Activated CD4-positive, alpha-beta T cell treated with anti-CD3 and anti-CD28 coated beads, Interleukin-2, amount 50 U/mL, for 48 hours (primary cell): ENCODE data around the gene SLC26A3.

Experiments
- DNase-seq, 2 experiments: peaks; one replicate each; pipeline ENCODE4 v3.0.0-alpha.2; 2020

The SLC26A3 gene

GRCh38 chr7:107743567-107744344 is 59.3 kb downstream of the SLC26A3 start, which contains the start of gene CBLL1:
TSS of gene CBLL1 (plus strand) at chr7:107744142. CDS start at chr7:107744164, 22 bp downstream.
- DNase-seq = peak; percentile 98

GRCh38 chr7:107742678-107743566 is 60.1 kb downstream of the SLC26A3 start:
- peak in 1 of 2 experiments; percentile 72 for DNase-seq

- DNase-seq = no peak
These were observed 74.7 kb downstream of the SLC26A3 start for GRCh38 chr7:107728276-107728675.

DNA sequence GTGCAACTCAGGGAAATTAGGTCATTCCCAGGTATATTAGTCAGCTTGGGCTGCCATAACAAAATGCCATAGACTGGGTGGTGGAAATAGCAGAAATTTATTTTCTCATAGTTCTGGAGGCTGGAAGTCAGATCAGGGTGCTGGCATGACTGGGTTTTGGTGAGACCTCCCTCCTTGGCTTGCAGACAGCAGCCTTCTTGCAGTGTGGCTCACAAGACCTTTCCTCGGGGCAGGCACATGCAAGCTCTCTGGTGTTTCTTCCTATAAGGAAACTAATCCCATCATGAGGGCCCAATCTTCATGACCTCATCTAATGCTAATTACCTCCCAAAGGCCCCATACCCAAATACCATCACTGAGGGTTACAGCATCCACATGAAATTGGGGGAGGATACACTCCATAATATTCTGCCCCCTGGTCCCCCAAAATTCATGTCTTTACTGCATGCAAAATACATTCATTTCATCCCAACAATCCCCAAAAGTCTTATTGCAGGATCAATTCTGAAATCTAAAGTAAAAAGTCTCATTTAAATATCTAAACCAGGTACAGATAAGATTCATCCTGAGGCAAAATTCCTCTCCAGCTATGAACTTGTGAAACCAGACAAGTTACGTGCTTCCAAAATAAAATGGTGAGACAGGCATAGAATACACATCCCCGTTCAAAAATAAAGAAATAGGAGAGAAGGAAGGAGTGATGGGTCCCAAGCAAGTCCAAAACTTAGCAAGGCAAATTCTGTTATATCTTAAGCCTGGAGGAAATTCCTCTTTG is 76.5 kb downstream of the SLC26A3 start:
- no peak for DNase-seq

GRCh38 chr7:107725138-107725740 is 77.8 kb downstream of the SLC26A3 start:
- peak; percentile 49 to 56 for DNase-seq

GRCh38 chr7:107723255-107723654 is 79.8 kb downstream of the SLC26A3 start:
- no peak for DNase-seq

DNA sequence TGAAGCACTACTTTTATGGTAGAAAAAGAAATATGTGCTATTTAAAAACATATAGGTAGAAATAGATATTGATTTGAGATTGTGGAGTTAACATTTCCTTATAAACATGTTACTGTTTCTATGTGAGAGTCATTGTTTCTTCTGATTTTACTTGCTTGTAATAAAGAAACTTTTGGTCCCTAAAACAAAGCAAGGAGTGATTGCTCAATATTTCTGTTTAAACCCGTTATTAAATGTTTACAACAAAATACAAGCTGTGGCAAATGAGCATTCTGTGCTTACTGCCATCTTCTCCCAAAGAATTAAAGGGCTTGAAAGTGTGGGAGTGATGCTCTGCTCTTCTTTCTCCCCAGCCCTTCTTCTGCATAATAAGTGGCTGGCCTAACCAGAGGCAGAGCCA is 81.7 kb downstream of the SLC26A3 start:
- DNase-seq = no peak

DNA sequence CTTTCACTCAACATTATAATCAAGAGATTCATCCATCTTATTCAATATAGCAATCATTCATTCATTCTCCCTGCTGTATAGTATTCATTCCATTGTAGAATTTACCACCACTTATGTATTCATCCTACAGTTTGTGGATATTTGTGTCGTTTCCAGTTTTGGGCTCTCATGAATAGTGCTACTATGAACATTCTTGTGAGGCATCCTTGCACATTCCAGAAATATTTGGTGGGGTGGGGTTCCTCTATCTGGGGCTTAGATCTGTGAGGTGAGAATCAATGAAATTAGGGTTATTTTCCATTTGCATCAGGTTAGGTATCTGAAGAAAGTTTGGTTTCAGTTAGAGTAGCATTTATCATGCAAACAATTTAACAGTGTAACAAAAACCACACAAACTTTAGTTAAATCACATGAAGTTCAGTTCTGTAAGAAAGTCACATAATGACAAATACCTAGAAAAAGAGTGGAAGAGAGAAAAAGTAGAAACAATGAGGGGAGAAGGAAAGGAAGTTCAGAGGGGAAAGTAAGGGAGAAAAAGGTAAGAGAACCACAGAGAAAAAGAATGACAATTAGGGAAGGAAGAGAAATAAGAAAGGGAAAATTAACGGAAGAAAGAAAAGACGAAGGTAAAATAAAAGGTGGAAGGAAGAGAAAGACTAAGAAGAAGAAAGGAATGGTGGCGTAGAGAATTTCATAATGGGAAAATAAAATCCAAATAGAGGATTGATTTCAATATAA is 84.4 kb downstream of the SLC26A3 start:
- DNase-seq = no peak

- no peak for DNase-seq
These were observed 87.5 kb downstream of the SLC26A3 start for GRCh38 chr7:107715531-107715930.
